ENCODE data around the gene DNAJC30.
A peak's percentile ranks its signal among the peaks of the same experiment; 100 is the strongest.
"Not testable (repeated sequence)": the region's sequence is repeated elsewhere in the genome, so short reads cannot be mapped to it uniquely, and the experiment has no call there.

DNAJC30 gene

GRCh38 chr7:73683788-73684693, 788 bp upstream of the DNAJC30 start:
- DNase-seq (ENCODE audit: low read depth, low spot score): no peak

- no peak for DNase-seq (ENCODE audit: low read depth, low spot score)
Observed at GRCh38 chr7:73682745-73683055, 553 bp downstream of the DNAJC30 start.

GRCh38 chr7:73681031-73681430, 2.2 kb downstream of the DNAJC30 start:
- DNase-seq (ENCODE audit: low read depth, low spot score): no peak

GRCh38 chr7:73680501-73680900, 2.8 kb downstream of the DNAJC30 start:
- no peak for DNase-seq (ENCODE audit: low read depth, low spot score)

- no peak for DNase-seq (ENCODE audit: low read depth, low spot score)
Observed at GRCh38 chr7:73679709-73680108, 3.5 kb downstream of the DNAJC30 start.

- DNase-seq (ENCODE audit: low read depth, low spot score): no peak
Observed at GRCh38 chr7:73678862-73679261, 4.4 kb downstream of the DNAJC30 start.

GRCh38 chr7:73676062-73676461, 7.2 kb downstream of the DNAJC30 start:
- not testable (repeated sequence) for DNase-seq (ENCODE audit: low read depth, low spot score)

GRCh38 chr7:73674468-73675124, 8.7 kb downstream of the DNAJC30 start:
- DNase-seq (ENCODE audit: low read depth, low spot score): no peak

- no peak for DNase-seq (ENCODE audit: low read depth, low spot score)
Observed at GRCh38 chr7:73671857-73672445, 11.3 kb downstream of the DNAJC30 start.

GRCh38 chr7:73671322-73671661, 12.0 kb downstream of the DNAJC30 start:
- no peak for DNase-seq (ENCODE audit: low read depth, low spot score)

GRCh38 chr7:73669858-73670385, 13.3 kb downstream of the DNAJC30 start:
- DNase-seq (ENCODE audit: low read depth, low spot score): no peak

- DNase-seq (ENCODE audit: low read depth, low spot score): no peak
Observed at GRCh38 chr7:73669288-73669701, 14.0 kb downstream of the DNAJC30 start.

- DNase-seq (ENCODE audit: low read depth, low spot score): no peak
Observed at GRCh38 chr7:73668886-73669230, 14.4 kb downstream of the DNAJC30 start.

GRCh38 chr7:73668103-73668885, 15.0 kb downstream of the DNAJC30 start:
- DNase-seq (ENCODE audit: low read depth, low spot score): no peak

GRCh38 chr7:73667344-73668102, 15.7 kb downstream of the DNAJC30 start, which contains the start of gene VPS37D:
Gene VPS37D (plus strand): TSS chr7:73667831. CDS start chr7:73667959, 128 bp downstream.
- peak; percentile 23 for DNase-seq (ENCODE audit: low read depth, low spot score)

- DNase-seq (ENCODE audit: low read depth, low spot score): no peak
Observed at GRCh38 chr7:73663033-73663432, 20.2 kb downstream of the DNAJC30 start.

GRCh38 chr7:73660594-73660993, 22.7 kb downstream of the DNAJC30 start:
- not testable (repeated sequence) for DNase-seq (ENCODE audit: low read depth, low spot score)

GRCh38 chr7:73659983-73660382, 23.3 kb downstream of the DNAJC30 start:
- no peak for DNase-seq (ENCODE audit: low read depth, low spot score)

GRCh38 chr7:73655309-73655708, 27.9 kb downstream of the DNAJC30 start:
- DNase-seq (ENCODE audit: low read depth, low spot score): not testable (repeated sequence)

- no peak for DNase-seq (ENCODE audit: low read depth, low spot score)
Observed at GRCh38 chr7:73652541-73652949, 30.7 kb downstream of the DNAJC30 start.

- no peak for DNase-seq (ENCODE audit: low read depth, low spot score)
Observed at GRCh38 chr7:73650524-73650923, 32.7 kb downstream of the DNAJC30 start.

Measured in iPS DF 19.7 (cell line).